Heart left ventricle (tissue), 16 donors: ENCODE measurements around the gene ZDBF2. TPM values are rescaled to one million over a fixed set of nuclear protein-coding genes. Genes with fewer than 3 reads are reported as not detected.

ENCODE experiments used
- ATAC-seq, 4 donors: fragments of 200-7000 bp; cut with Tn5 transposase; one replicate each; pipeline ENCODE4 v1.9.1; 2020 to 2022; ENCODE audit warnings: moderate library complexity in 4 of 4, mild to moderate bottlenecking in 3 of 4, moderate number of reproducible peaks in 1 of 4
- DNase-seq, 5 donors: peaks; one replicate each; pipeline ENCODE4 v3.0.0-alpha.2; 2020
- H3K27ac ChIP-seq, 12 donors: fragments of 200-600 bp; sonication (generic) in 4 of 12; one replicate each; pipeline versions ENCODE4 v1.5.0 to v1.8.0; 2016 to 2022; ENCODE audit warnings: mild to moderate bottlenecking in 2 of 12
- H3K27me3 ChIP-seq, 9 donors: fragments of 200-600 bp; sonication (generic) in 2 of 9; one replicate each; pipeline versions ENCODE4 v1.5.1 to v1.8.0; 2016 to 2022; ENCODE audit warnings: mild to moderate bottlenecking in 3 of 9
- H3K36me3 ChIP-seq, 9 donors: fragments of 200-600 bp; sonication (generic) in 2 of 9; one replicate each; pipeline versions ENCODE4 v1.5.0 to v1.8.0; 2018 to 2022; ENCODE audit warnings: mild to moderate bottlenecking in 2 of 9
- H3K4me1 ChIP-seq, 12 donors: fragments of 200-600 bp; sonication (generic) in 4 of 12; one replicate each; pipeline versions ENCODE4 v1.5.0 to v1.8.0; 2016 to 2022; ENCODE audit warnings: mild to moderate bottlenecking in 3 of 12
- H3K4me3 ChIP-seq, 12 donors: fragments of 200-600 bp; sonication (generic) in 4 of 12; one replicate each; pipeline versions ENCODE4 v1.5.0 to v1.8.0; 2017 to 2022; ENCODE audit warnings: mild to moderate bottlenecking in 9 of 12, moderate library complexity in 4 of 12
- H3K9me3 ChIP-seq, 12 donors: fragments of 200-600 bp; sonication (generic) in 4 of 12; one replicate each; pipeline versions ENCODE4 v1.5.0 to v1.8.0; 2016 to 2022; ENCODE audit warnings: mild to moderate bottlenecking in 1 of 12
- POLR2A ChIP-seq, 2 donors: fragments of 450-650 bp; IDR thresholded peaks; one replicate each; pipeline ENCODE4 v1.6.1; 2017; ENCODE audit warnings: antibody characterized with exemption in 2 of 2, mild to moderate bottlenecking in 2 of 2, moderate library complexity in 2 of 2
- WGBS, 4 donors: extraction: QIAGEN DNeasy Blood & Tissue Kit in 2 of 4; methylation state at CpG; one replicate each; pipeline versions ENCODE4 v1.1.5 to v1.1.7; 2013 to 2018; 5-methylcytosine and 5-hydroxymethylcytosine counted together
- intact Hi-C, 10 donors: fragments of 100-400 bp; cut with DNase I; formaldehyde crosslinking; loops; one replicate each; pipeline versions ENCODE4 v1.11.1 to v1.14.2; 2022
- polyA plus RNA-seq, 2 donors: library from polyadenylated mRNA; stranded (reverse); fragments of 200-250 nt; gene quantifications; one replicate each; pipeline ENCODE4 v1.2.3, GENCODE V29; 2013
- total RNA-seq, 9 donors: library from RNA; depleted of rRNA in 2 of 9; stranded (reverse); fragments of >200 nt in 2 of 9; fragmentation: NEBNext Ultra II Directional in 3 of 9; extraction: Animal tissue kit (Norgen Biotek cat#: 25700) in 3 of 9; gene quantifications; one replicate each; pipeline versions ENCODE4 v1.1.0 to v1.2.4, GENCODE V29; 2016 to 2023
- TF ChIP-seq, protein P1 (sequence below), 12 donors: fragments of 200-600 bp; sonication (generic) in 4 of 12; IDR thresholded peaks; one replicate each; pipeline versions ENCODE4 v1.5.0 to v1.8.0; 2018 to 2022; ENCODE audit warnings: antibody characterized with exemption in 12 of 12, mild to moderate bottlenecking in 5 of 12
- donor health status: ischemic (EF 13 %, LVEDD 7.1; RV severe dilation, severe dysfunction).
- donor health status: healthy with polysubstance abuse.
- donor health status: DM: no; HTN: yes; CAD: no.
- donor health status: DM: no; HTN: no; CAD: no.
- donor health status: ischemic (EF 25% LVEDD 6.9; RV normal size, moderate dysfunction).
- donor health status: ischemic (EF 25% LVEDD 5.7; RV mildly dilated, moderate dysfunction).
- donor health status: healthy.
- donor health status: DM: yes; HTN: yes; CAD: no.
- donor health status: ischemic (EF 35%, LVEDD 5.7; RV mildly dilated, moderate dysfunction).
- donor health status: nonischemic (EF 11% LVEDD 7.7; RV severe dilation, severe dysfunction).
- donor health status: DM: yes; HTN: yes; CAD: no.
- donor health status: PGD.
- donor health status: ischemic (EF 29% LVEDD 5.4; RV normal size, mild dysfunction).
- donor health status: nonischemic (EF 23%, LVEDD 6.1; RV moderate dilation, normal function).

ZDBF2 gene
- total and polyA plus RNA-seq, 11 donors: 1.2 to 14.8 (median 7.9) TPM

DNA sequence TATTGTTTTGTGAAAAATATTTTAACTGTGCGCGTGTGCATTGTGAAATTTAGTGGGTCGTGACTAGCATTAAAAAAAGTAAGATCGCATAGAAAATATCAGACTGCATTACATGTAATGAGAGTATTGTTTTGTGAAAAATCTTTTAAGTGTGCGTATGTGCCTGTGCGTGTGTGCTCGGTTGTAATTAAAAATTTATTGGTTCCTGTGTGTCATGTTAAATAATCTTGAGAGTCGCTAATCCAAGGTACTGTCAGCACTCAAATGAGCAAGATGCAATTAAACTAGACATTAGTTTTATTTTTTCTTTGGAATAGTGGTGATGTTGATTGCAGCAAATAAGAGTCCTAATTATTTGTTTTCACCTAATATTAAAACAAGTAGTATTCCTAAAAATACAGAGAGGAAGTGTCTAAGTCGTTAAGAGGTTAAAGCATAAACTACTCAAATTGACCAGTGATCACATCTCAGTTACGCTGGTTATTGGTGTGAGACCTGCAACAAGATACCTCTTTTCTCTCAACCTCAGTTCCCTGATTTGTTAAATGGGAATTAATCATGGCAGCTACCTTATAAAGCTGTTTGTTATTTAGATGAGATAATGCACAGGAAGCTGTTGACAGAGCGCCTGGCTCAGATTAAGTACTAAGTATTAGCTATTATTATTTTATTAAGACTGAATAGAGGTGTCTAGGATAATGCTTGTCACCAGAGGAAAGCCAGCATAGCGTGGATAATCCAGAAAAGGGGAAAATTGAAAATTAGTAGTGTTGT is 1.9 kb downstream of the ZDBF2 start:
- intact Hi-C loops: loop anchor here in 1 of 10 donors (10.0 kb wide), 1 partner anchor 112 kb away; no protein-coding TSS in a partner anchor
- 34 to 39% (median 36%) methylated on average over 12 of the region's 12 CpGs for WGBS, 4 donors

DNA sequence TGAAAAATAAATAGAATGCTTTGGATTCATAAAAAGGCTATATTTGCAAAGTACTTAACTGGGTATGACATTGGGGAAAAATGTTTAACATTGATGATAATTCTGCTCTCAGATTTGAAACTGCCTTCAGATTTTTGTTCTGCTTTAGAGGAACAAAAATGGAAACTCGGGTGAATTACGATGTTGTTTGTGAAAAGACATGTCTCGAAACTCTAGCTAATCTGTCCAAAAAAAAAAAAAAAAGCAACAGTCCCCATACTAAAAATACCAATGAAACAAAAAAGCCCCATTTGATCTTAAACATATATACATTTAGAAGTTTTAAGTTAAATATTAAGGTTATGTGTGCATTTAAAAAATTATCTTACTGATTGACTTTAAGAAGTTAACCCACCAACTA is 3.0 kb downstream of the ZDBF2 start:
- TF ChIP-seq, protein P1, sequence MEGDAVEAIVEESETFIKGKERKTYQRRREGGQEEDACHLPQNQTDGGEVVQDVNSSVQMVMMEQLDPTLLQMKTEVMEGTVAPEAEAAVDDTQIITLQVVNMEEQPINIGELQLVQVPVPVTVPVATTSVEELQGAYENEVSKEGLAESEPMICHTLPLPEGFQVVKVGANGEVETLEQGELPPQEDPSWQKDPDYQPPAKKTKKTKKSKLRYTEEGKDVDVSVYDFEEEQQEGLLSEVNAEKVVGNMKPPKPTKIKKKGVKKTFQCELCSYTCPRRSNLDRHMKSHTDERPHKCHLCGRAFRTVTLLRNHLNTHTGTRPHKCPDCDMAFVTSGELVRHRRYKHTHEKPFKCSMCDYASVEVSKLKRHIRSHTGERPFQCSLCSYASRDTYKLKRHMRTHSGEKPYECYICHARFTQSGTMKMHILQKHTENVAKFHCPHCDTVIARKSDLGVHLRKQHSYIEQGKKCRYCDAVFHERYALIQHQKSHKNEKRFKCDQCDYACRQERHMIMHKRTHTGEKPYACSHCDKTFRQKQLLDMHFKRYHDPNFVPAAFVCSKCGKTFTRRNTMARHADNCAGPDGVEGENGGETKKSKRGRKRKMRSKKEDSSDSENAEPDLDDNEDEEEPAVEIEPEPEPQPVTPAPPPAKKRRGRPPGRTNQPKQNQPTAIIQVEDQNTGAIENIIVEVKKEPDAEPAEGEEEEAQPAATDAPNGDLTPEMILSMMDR (IDR thresholded peaks at IDR 0.05): no peak
- TF ChIP-seq POLR2A (IDR thresholded peaks at IDR 0.05): no peak
- Histone ChIP-seq H3K4me1 (peaks cover 0 to 30% (median 2%) of the 10 kb centered on the region in 12 donors), H3K9me3 (no peaks in the 10 kb centered on the region), H3K27me3 (peaks cover 18 to 89% (median 35%) of the 10 kb centered on the region in 9 donors), H3K4me3 (no peak overlapping the region), H3K27ac (no peak overlapping the region), H3K36me3 (peaks cover 0 to 11% (median 0%) of the 10 kb centered on the region in 9 donors)
- ATAC-seq (no peak), DNase-seq (no peak)
- 38 to 60% (median 49%) methylated on average over 3 of the region's 3 CpGs for WGBS, 4 donors
- intact Hi-C loops: loop anchor here in 1 of 10 donors (10.0 kb wide), 1 partner anchor 113 kb away; no protein-coding TSS in a partner anchor

More for the DNA sequence above, 1.9 kb downstream of the ZDBF2 start:
- peaks cover 0 to 30% (median 2%) of the 10 kb centered on the region in 12 donors for H3K4me1 ChIP-seq
- H3K27ac ChIP-seq: no peak overlapping the region
- TF ChIP-seq, protein P1 (IDR thresholded peaks at IDR 0.05): no peak
- no peak for TF ChIP-seq POLR2A (IDR thresholded peaks at IDR 0.05)
- peak overlapping the region in 8 of 12 donors; percentile 60 to 90 (median 73) for H3K4me3 ChIP-seq
- H3K27me3 ChIP-seq: peaks cover 18 to 93% (median 40%) of the 10 kb centered on the region in 9 donors
- ATAC-seq (no peak), DNase-seq (no peak)
- H3K9me3 ChIP-seq: no peaks in the 10 kb centered on the region
- no peaks in the 10 kb centered on the region for H3K36me3 ChIP-seq

DNA sequence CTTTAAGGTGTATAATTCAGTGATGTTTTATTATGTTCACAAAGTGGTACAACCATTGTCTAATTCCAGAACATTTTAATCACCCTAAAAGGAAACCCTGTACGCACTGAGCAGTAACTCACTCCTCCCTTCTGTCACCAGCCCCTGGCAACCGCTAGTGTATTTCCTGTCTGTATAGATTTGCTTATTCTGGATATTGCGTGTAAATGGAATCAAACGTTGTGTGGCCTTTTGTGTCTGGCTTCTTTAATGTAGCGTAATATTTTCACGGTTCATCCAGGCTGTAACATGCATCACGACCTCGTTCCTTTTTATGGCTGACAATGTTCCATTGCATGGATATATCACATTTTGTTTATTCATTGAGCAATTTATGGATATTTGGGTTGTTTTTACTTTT is 8.3 kb downstream of the ZDBF2 start:
- Histone ChIP-seq H3K4me1 (no peaks in the 10 kb centered on the region), H3K27me3 (peaks cover 0 to 43% (median 6%) of the 10 kb centered on the region in 9 donors), H3K4me3 (no peak overlapping the region), H3K36me3 (peaks cover 0 to 21% (median 0%) of the 10 kb centered on the region in 9 donors), H3K9me3 (peaks cover 0 to 17% (median 7%) of the 10 kb centered on the region in 12 donors), H3K27ac (no peak overlapping the region)
- intact Hi-C loops: no loop called here
- DNase-seq (no peak), ATAC-seq (no peak)
- TF ChIP-seq, protein P1 (IDR thresholded peaks at IDR 0.05): no peak
- no peak for TF ChIP-seq POLR2A (IDR thresholded peaks at IDR 0.05)
- WGBS, 4 donors: 87 to 93% (median 91%) methylated on average over 8 of the region's 8 CpGs

DNA sequence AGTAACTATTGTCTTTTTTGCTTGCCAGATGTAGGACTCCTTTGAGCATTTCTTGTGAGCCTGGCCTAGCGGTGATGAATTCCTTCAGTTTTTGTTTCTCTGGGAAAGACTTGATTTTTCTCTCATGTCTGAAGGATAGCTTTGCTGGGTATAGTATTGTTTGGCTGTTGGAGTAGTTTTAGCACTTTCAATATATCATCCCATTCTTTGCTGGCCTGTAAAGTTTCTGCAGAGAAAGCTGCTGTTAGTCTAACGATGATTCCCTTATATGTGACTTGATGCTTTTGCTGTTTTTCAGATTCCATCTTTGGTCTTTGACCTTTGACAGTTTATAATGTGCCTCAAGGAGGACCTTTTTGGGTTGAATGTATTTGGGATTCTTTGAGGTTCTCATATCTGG is 12.7 kb downstream of the ZDBF2 start:
- no peak overlapping the region for H3K4me3 ChIP-seq
- DNase-seq (no peak), ATAC-seq (no peak)
- H3K9me3 ChIP-seq: peaks cover 0 to 28% (median 7%) of the 10 kb centered on the region in 12 donors
- no peaks in the 10 kb centered on the region for H3K4me1 ChIP-seq
- intact Hi-C loops: no loop called here
- 88 to 100% (median 94%) methylated on average over 2 of the region's 2 CpGs for WGBS, 4 donors
- H3K27ac ChIP-seq: no peak overlapping the region
- H3K36me3 ChIP-seq: peaks cover 0 to 28% (median 3%) of the 10 kb centered on the region in 9 donors
- no peak for TF ChIP-seq POLR2A (IDR thresholded peaks at IDR 0.05)
- TF ChIP-seq, protein P1 (IDR thresholded peaks at IDR 0.05): no peak
- peaks cover 0 to 6% (median 0%) of the 10 kb centered on the region in 9 donors for H3K27me3 ChIP-seq
